PC-3 (cell line): ENCODE measurements around the gene SMPD4.
"Not testable (repeated sequence)": the region's sequence is repeated elsewhere in the genome, so short reads cannot be mapped to it uniquely, and the experiment has no call there.

Experiments
- EZH2 ChIP-seq: fragments of 300-600 bp; sonication (generic); IDR thresholded peaks from one replicate; pipeline ENCODE4 v1.6.1; 2017; ENCODE audit warnings: antibody characterized with exemption, mild to moderate bottlenecking, low read length; ENCODE audit not compliant: unreplicated experiment
- EZH2phosphoT487 ChIP-seq: fragments of 300-600 bp; sonication (generic); IDR thresholded peaks from 2 replicates; pipeline ENCODE4 v1.6.1; 2018; ENCODE audit warnings: mild to moderate bottlenecking, antibody characterized with exemption, low read length, borderline replicate concordance
- TF ChIP-seq, protein P1 (sequence below): fragments of 300-600 bp; sonication (generic); conservative IDR thresholded peaks from 2 replicates; pipeline ENCODE4 v1.5.1; 2017; ENCODE audit warnings: antibody characterized with exemption, low read depth, mild to moderate bottlenecking, low read length

DNA sequence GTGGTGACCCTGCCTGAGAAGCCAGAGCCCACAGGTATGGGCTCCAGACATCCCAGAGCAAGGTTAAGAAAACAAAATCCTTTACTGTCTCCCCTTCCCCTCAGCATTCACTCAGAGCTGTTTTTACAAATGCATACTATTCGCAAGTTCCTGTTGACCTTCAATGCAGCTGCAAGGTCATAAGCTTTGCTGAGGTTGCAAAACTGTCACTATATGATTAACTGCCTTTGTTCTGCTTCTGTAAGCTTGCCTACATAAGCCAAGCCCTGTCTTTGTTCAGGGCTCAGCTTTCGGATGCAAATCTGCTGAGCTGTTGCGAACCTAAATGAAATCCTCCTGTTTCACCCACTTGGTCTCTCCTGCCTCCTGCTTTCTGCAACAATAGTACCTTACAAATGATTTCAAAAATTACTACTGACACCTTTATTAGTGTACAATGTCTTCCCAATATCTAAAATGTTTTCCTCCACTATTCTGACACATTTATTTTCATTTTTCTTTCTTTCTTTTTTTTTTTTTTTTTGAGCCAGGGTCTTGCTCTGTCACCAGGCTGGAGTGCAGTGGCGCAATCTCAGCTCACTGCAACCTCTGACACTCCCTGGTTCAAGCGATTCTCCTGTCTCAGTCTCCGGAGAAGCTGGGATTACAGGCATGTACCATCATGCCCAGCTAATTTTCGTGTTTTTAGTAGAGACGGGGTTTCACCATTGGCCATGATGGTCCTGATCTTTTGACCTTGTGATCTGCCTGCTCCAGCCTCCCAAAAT is 78.6 kb downstream of the SMPD4 start:
- TF ChIP-seq, protein P1, sequence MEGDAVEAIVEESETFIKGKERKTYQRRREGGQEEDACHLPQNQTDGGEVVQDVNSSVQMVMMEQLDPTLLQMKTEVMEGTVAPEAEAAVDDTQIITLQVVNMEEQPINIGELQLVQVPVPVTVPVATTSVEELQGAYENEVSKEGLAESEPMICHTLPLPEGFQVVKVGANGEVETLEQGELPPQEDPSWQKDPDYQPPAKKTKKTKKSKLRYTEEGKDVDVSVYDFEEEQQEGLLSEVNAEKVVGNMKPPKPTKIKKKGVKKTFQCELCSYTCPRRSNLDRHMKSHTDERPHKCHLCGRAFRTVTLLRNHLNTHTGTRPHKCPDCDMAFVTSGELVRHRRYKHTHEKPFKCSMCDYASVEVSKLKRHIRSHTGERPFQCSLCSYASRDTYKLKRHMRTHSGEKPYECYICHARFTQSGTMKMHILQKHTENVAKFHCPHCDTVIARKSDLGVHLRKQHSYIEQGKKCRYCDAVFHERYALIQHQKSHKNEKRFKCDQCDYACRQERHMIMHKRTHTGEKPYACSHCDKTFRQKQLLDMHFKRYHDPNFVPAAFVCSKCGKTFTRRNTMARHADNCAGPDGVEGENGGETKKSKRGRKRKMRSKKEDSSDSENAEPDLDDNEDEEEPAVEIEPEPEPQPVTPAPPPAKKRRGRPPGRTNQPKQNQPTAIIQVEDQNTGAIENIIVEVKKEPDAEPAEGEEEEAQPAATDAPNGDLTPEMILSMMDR = not testable (repeated sequence)
- not testable (repeated sequence) for TF ChIP-seq EZH2, EZH2phosphoT487
